CD4-positive, alpha-beta T cell (primary cell): Measurements from ENCODE around the gene TEX14. TPM values are rescaled to one million over a fixed set of nuclear protein-coding genes. Genes with fewer than 3 reads are reported as not detected.

Experiments
- ATAC-seq: fragments of 200-7000 bp; cut with Tn5 transposase; one replicate; pipeline ENCODE4 v1.10.0; 2022; ENCODE audit warnings: mild to moderate bottlenecking; ENCODE audit not compliant: poor library complexity
- CTCF ChIA-PET: fragments of 350-600 bp; sonication (Branson Sonifier 250); formaldehyde crosslinking; loops from one replicate; lab custom pipeline; 2021; ENCODE audit warnings: antibody characterized with exemption, inconsistent platforms; lab: Charles Lee
- POLR2A ChIA-PET: fragments of 350-600 bp; sonication (Branson Sonifier 250); formaldehyde crosslinking; loops from one replicate; lab custom pipeline; 2021; ENCODE audit warnings: antibody characterized with exemption, inconsistent platforms; lab: Charles Lee
- DNase-seq, 14 experiments: peaks; one replicate each; pipeline ENCODE4 v3.0.0-alpha.2; 2013 to 2020; ENCODE audit warnings: mixed read lengths in 2 of 14
- H3K27ac ChIP-seq, 2 donors: one replicate each; pipeline versions ENCODE4 v1.5.1 to v1.7.0; 2013; ENCODE audit warnings: low read length in 2 of 2, low read depth in 1 of 2, mild to moderate bottlenecking in 1 of 2
- H3K27me3 ChIP-seq, 2 experiments: 1 replicate in 1 of 2; 2 replicates in 1 of 2; pipeline versions ENCODE4 v1.6.1 to v1.7.0; 2013; ENCODE audit warnings: low read length in 2 of 2, control low read depth in 1 of 2, mild to moderate bottlenecking in 1 of 2, moderate library complexity in 1 of 2; ENCODE audit not compliant: insufficient read depth in 2 of 2, control insufficient read depth in 1 of 2
- H3K36me3 ChIP-seq: one replicate; pipeline ENCODE4 v1.6.1; 2013; ENCODE audit warnings: low read length, control low read depth; ENCODE audit not compliant: insufficient read depth
- H3K4me1 ChIP-seq: one replicate; pipeline ENCODE4 v1.6.1; 2013; ENCODE audit warnings: low read length, control low read depth; ENCODE audit not compliant: insufficient read depth
- H3K4me3 ChIP-seq: one replicate; pipeline ENCODE4 v1.5.1; 2013; ENCODE audit warnings: mild to moderate bottlenecking, low read length, moderate library complexity
- H3K9me3 ChIP-seq, 2 experiments: 1 replicate in 1 of 2; 2 replicates in 1 of 2; pipeline versions ENCODE4 v1.6.1 to v1.7.0; 2013; ENCODE audit warnings: low read length in 2 of 2, mild to moderate bottlenecking in 2 of 2, control low read depth in 1 of 2, moderate library complexity in 1 of 2; ENCODE audit not compliant: control insufficient read depth in 1 of 2, insufficient read depth in 1 of 2
- H3K27ac Mint-ChIP-seq: one replicate; pipeline ENCODE4 v1.8.0; 2020; ENCODE audit warnings: mixed read lengths
- H3K27me3 Mint-ChIP-seq: one replicate; pipeline ENCODE4 v1.8.0; 2021; ENCODE audit warnings: mixed read lengths
- H3K36me3 Mint-ChIP-seq: one replicate; pipeline ENCODE4 v1.8.0; 2021; ENCODE audit warnings: low read depth, mixed read lengths
- H3K4me1 Mint-ChIP-seq: one replicate; pipeline ENCODE4 v1.8.0; 2021; ENCODE audit warnings: low read depth, mixed read lengths
- H3K4me3 Mint-ChIP-seq: one replicate; pipeline ENCODE4 v1.8.0; 2020; ENCODE audit warnings: mild to moderate bottlenecking, mixed read lengths
- H3K9me3 Mint-ChIP-seq: one replicate; pipeline ENCODE4 v1.8.0; 2020; ENCODE audit warnings: mixed read lengths
- intact Hi-C, 2 experiments: fragments of 100-400 bp; cut with DNase I in 1 of 2; cut with micrococcal nuclease in 1 of 2; formaldehyde crosslinking; loops; one replicate each; pipeline versions ENCODE4 v1.15.1 to v1.9.0; 2023 to 2025; cut with DNase I, micrococcal nuclease
- total RNA-seq, 174 experiments: library from RNA in 2 of 174; stranded (reverse) in 2 of 174; gene quantifications; one replicate each; pipeline ENCODE4 v1.2.3 and lab custom pipeline; 2021 to 2026
- TF ChIP-seq, protein P1 (sequence below): fragments of 200-600 bp; IDR thresholded peaks from one replicate; pipeline ENCODE4 v1.8.0; 2022; ENCODE audit warnings: antibody characterized with exemption, mild to moderate bottlenecking

TEX14 gene
- total RNA-seq, 2 experiments from 2014 or later = 0.47 to 0.66 TPM

DNA sequence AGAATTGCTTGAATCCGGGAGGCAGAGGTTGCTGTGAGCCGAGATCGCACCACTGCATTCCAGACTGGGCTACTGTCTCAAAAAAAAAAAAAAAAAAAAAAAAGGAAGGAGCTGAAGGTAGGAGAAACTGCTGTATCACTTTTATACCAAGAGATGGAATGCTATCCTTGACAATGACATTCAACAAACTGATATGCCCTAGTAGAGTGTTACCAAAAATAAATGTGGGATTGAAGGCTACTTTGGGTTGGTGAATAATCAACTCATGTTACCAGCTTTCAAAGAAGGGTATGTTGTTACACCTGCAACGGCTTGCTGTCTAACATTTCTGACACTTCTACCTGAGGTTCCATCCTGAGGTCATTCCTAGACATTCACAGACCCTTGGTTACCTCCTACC lies 84.9 kb downstream of the TEX14 start:
- H3K27ac Mint-ChIP-seq = no peak overlapping the region
- H3K27ac ChIP-seq = no peak overlapping the region
- ATAC-seq (no peak), DNase-seq (no peak)
- no peaks in the 10 kb centered on the region for H3K36me3 Mint-ChIP-seq
- H3K27me3 Mint-ChIP-seq = no peaks in the 10 kb centered on the region
- no peaks in the 10 kb centered on the region for H3K36me3 ChIP-seq
- no peaks in the 10 kb centered on the region for H3K27me3 ChIP-seq
- ChIA-PET POLR2A (no interaction called here), CTCF (interaction anchor here (0.7 kb wide), 1 partner anchor 86 kb away, joined by 3 read pairs; the partner anchor contains the start of gene RAD51C)
- TF ChIP-seq, protein P1, sequence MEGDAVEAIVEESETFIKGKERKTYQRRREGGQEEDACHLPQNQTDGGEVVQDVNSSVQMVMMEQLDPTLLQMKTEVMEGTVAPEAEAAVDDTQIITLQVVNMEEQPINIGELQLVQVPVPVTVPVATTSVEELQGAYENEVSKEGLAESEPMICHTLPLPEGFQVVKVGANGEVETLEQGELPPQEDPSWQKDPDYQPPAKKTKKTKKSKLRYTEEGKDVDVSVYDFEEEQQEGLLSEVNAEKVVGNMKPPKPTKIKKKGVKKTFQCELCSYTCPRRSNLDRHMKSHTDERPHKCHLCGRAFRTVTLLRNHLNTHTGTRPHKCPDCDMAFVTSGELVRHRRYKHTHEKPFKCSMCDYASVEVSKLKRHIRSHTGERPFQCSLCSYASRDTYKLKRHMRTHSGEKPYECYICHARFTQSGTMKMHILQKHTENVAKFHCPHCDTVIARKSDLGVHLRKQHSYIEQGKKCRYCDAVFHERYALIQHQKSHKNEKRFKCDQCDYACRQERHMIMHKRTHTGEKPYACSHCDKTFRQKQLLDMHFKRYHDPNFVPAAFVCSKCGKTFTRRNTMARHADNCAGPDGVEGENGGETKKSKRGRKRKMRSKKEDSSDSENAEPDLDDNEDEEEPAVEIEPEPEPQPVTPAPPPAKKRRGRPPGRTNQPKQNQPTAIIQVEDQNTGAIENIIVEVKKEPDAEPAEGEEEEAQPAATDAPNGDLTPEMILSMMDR = no peak
- H3K9me3 ChIP-seq = no peaks in the 10 kb centered on the region
- H3K4me3 Mint-ChIP-seq = no peak overlapping the region
- no peaks in the 10 kb centered on the region for H3K9me3 Mint-ChIP-seq
- intact Hi-C loops = no loop called here
- no peak overlapping the region for H3K4me3 ChIP-seq
- no peaks in the 10 kb centered on the region for H3K4me1 Mint-ChIP-seq
- no peaks in the 10 kb centered on the region for H3K4me1 ChIP-seq

DNA sequence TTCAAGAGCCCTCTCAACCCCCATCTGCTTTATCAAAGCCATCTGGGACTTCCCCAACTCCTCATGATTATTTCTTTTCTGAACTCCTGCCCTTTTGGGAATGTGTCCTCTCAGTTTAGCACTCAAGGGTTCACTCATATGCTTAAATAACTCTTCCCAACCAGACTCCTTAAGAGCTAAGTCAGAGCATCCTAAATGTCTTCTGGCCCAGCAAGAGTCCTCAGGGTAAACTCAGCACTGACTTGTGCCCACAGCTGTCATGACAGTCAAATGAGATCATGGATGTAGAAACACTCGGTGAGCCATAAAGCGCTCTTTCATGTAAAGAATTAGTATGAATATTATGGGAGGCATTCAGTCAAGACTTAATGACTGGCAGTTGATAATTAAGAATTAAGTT lies 85.9 kb downstream of the TEX14 start:
- Mint-ChIP-seq H3K4me1 (no peaks in the 10 kb centered on the region), H3K9me3 (no peaks in the 10 kb centered on the region), H3K4me3 (no peak overlapping the region), H3K27ac (no peak overlapping the region), H3K36me3 (no peaks in the 10 kb centered on the region), H3K27me3 (no peaks in the 10 kb centered on the region)
- DNase-seq = no peak
- ChIA-PET CTCF (no interaction called here), POLR2A (no interaction called here)
- Histone ChIP-seq H3K9me3 (no peaks in the 10 kb centered on the region), H3K4me1 (no peaks in the 10 kb centered on the region), H3K4me3 (no peak overlapping the region), H3K27ac (no peak overlapping the region), H3K27me3 (no peaks in the 10 kb centered on the region), H3K36me3 (no peaks in the 10 kb centered on the region)
- ATAC-seq = no peak
- TF ChIP-seq, protein P1 = no peak
- intact Hi-C loops = no loop called here

DNA sequence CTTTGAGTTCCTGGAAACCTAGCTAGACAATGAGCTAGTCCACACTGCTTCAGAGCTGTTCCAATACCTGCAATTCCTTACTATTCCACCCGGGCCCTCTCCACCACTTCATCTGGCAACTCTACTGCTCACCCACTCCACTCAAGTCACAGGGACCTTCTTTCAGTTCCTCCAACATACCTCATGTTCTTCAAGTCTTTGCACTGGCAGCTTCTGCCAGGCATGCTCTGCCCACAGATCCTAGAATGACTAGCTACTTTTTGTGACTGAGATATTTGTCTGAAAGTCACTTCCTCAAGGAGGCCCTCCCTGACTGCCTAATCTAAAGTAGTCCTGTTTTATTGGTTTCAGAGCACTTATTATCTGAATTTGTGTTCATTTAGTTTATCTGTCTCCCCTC lies 86.4 kb downstream of the TEX14 start:
- no peak overlapping the region for H3K4me3 ChIP-seq

More for the DNA sequence above, 86.4 kb downstream of the TEX14 start:
- Histone ChIP-seq H3K4me1 (no peaks in the 10 kb centered on the region), H3K27ac (no peak overlapping the region), H3K9me3 (no peaks in the 10 kb centered on the region), H3K36me3 (no peaks in the 10 kb centered on the region), H3K27me3 (no peaks in the 10 kb centered on the region)
- H3K4me1 Mint-ChIP-seq = no peaks in the 10 kb centered on the region
- H3K9me3 Mint-ChIP-seq = no peaks in the 10 kb centered on the region
- H3K27me3 Mint-ChIP-seq = no peaks in the 10 kb centered on the region
- TF ChIP-seq, protein P1 = no peak
- DNase-seq (no peak), ATAC-seq (no peak)
- H3K36me3 Mint-ChIP-seq = no peaks in the 10 kb centered on the region
- H3K27ac Mint-ChIP-seq = no peak overlapping the region
- H3K4me3 Mint-ChIP-seq = no peak overlapping the region
- ChIA-PET POLR2A (no interaction called here), CTCF (no interaction called here)
- intact Hi-C loops = no loop called here
